Activated CD4-positive, CD25-positive, alpha-beta regulatory T cell (primary cell): ENCODE measurements around the gene SPOCK2.

Experiments used
- DNase-seq, 4 experiments: peaks; one replicate each; lab custom pipeline; 2025; lab: John Stamatoyannopoulos, UW

SPOCK2 gene

GRCh38 chr10:72073708-72074573, 14.4 kb downstream of the SPOCK2 start:
- no peak for DNase-seq

- DNase-seq: no peak
Observed at GRCh38 chr10:72072639-72073038, 15.7 kb downstream of the SPOCK2 start.

- DNase-seq: no peak
Observed at GRCh38 chr10:72072046-72072445, 16.3 kb downstream of the SPOCK2 start.

GRCh38 chr10:72069751-72070526, 18.4 kb downstream of the SPOCK2 start:
- no peak for DNase-seq

GRCh38 chr10:72068901-72069446, 19.4 kb downstream of the SPOCK2 start:
- DNase-seq: no peak

GRCh38 chr10:72068126-72068765, 20.1 kb downstream of the SPOCK2 start:
- DNase-seq: no peak

- DNase-seq: no peak
Observed at GRCh38 chr10:72067463-72068125, 20.8 kb downstream of the SPOCK2 start.

GRCh38 chr10:72066318-72067284, 21.8 kb downstream of the SPOCK2 start:
- DNase-seq: no peak

GRCh38 chr10:72065439-72066025, 22.8 kb downstream of the SPOCK2 start:
- no peak for DNase-seq

GRCh38 chr10:72063703-72064391, 24.5 kb downstream of the SPOCK2 start:
- no peak for DNase-seq

- DNase-seq: no peak
Observed at GRCh38 chr10:72062832-72063702, 25.3 kb downstream of the SPOCK2 start.

GRCh38 chr10:72062382-72062781, 26.0 kb downstream of the SPOCK2 start:
- no peak for DNase-seq

GRCh38 chr10:72061930-72062329, 26.4 kb downstream of the SPOCK2 start:
- no peak for DNase-seq

GRCh38 chr10:72061491-72061890, 26.9 kb downstream of the SPOCK2 start:
- DNase-seq: no peak

- no peak for DNase-seq
Observed at GRCh38 chr10:72059843-72060822, 28.2 kb downstream of the SPOCK2 start.

- no peak for DNase-seq
Observed at GRCh38 chr10:72058989-72059842, 29.1 kb downstream of the SPOCK2 start.
